HEK293 (cell line): ENCODE data around the gene LMNTD2.

ENCODE experiments used
- BCL11B ChIP-seq: fragments of 450-650 bp; formaldehyde crosslinking; IDR thresholded peaks from 2 replicates; pipeline ENCODE4 v1.5.1; 2016; ENCODE audit warnings: low read depth, missing biosample characterization, missing genetic modification characterization
- EGR2 ChIP-seq: fragments of 450-650 bp; formaldehyde crosslinking; IDR thresholded peaks from 2 replicates; pipeline ENCODE4 v1.5.1; 2016; ENCODE audit warnings: low read depth, missing biosample characterization, missing genetic modification characterization
- GFI1B ChIP-seq: fragments of 450-650 bp; formaldehyde crosslinking; IDR thresholded peaks from 2 replicates; pipeline ENCODE4 v1.5.1; 2016; ENCODE audit warnings: missing biosample characterization, missing genetic modification characterization
- HOXC10 ChIP-seq: sonication (generic); formaldehyde crosslinking; IDR thresholded peaks from 2 replicates; pipeline ENCODE4 v1.8.1; 2023; ENCODE audit warnings: mild to moderate bottlenecking, missing genetic modification reagents
- KLF7 ChIP-seq: fragments of 450-650 bp; formaldehyde crosslinking; IDR thresholded peaks from 2 replicates; pipeline ENCODE4 v1.5.1; 2016; ENCODE audit warnings: missing biosample characterization, missing genetic modification characterization, borderline replicate concordance
- ZBTB20 ChIP-seq: fragments of 450-650 bp; formaldehyde crosslinking; IDR thresholded peaks from 2 replicates; pipeline ENCODE4 v1.5.1; 2016; ENCODE audit warnings: missing biosample characterization, missing genetic modification characterization
- ZBTB7A ChIP-seq: fragments of 450-650 bp; formaldehyde crosslinking; IDR thresholded peaks from 2 replicates; pipeline ENCODE4 v1.5.1; 2016; ENCODE audit warnings: low read depth, missing biosample characterization, missing genetic modification characterization
- ZNF112 ChIP-seq: fragments of 450-650 bp; formaldehyde crosslinking; IDR thresholded peaks from 2 replicates; pipeline ENCODE4 v1.5.0; 2017; ENCODE audit warnings: missing biosample characterization, missing genetic modification characterization
- ZNF114 ChIP-seq: fragments of 450-650 bp; formaldehyde crosslinking; IDR thresholded peaks from 2 replicates; pipeline ENCODE4 v1.5.0; 2017; ENCODE audit warnings: missing biosample characterization, missing genetic modification characterization
- ZNF239 ChIP-seq: fragments of 450-650 bp; formaldehyde crosslinking; IDR thresholded peaks from 2 replicates; pipeline ENCODE4 v1.5.1; 2016; ENCODE audit warnings: missing biosample characterization, missing genetic modification characterization
- ZNF341 ChIP-seq: fragments of 450-650 bp; formaldehyde crosslinking; IDR thresholded peaks from 2 replicates; pipeline ENCODE4; 2016; ENCODE audit warnings: low read depth, missing biosample characterization, missing genetic modification characterization
- ZNF391 ChIP-seq: fragments of 450-650 bp; formaldehyde crosslinking; IDR thresholded peaks from 2 replicates; pipeline ENCODE4 v1.5.1; 2016; ENCODE audit warnings: low read depth, missing biosample characterization, missing genetic modification characterization, borderline replicate concordance
- ZNF544 ChIP-seq: fragments of 450-650 bp; formaldehyde crosslinking; IDR thresholded peaks from 2 replicates; pipeline ENCODE4 v1.5.0; 2017; ENCODE audit warnings: missing biosample characterization, missing genetic modification characterization
- ZNF548 ChIP-seq: fragments of 450-650 bp; formaldehyde crosslinking; IDR thresholded peaks from 2 replicates; pipeline ENCODE4 v1.5.1; 2016; ENCODE audit warnings: missing biosample characterization, missing genetic modification characterization
- ZNF549 ChIP-seq: fragments of 450-650 bp; IDR thresholded peaks from 2 replicates; pipeline ENCODE4 v1.5.1; 2018; ENCODE audit warnings: missing biosample characterization, missing genetic modification characterization, mild to moderate bottlenecking, inconsistent platforms, moderate library complexity
- ZNF707 ChIP-seq: fragments of 450-650 bp; formaldehyde crosslinking; IDR thresholded peaks from 2 replicates; pipeline ENCODE4 v1.5.1; 2016; ENCODE audit warnings: missing biosample characterization, missing genetic modification characterization
- ZNF777 ChIP-seq: fragments of 450-650 bp; formaldehyde crosslinking; IDR thresholded peaks from 2 replicates; pipeline ENCODE4 v1.5.1; 2017; ENCODE audit warnings: missing biosample characterization, missing genetic modification characterization, borderline replicate concordance
- TF ChIP-seq, protein P1 (sequence below): fragments of 450-650 bp; formaldehyde crosslinking; IDR thresholded peaks from 2 replicates; pipeline ENCODE4 v1.5.1; 2016; ENCODE audit warnings: missing biosample characterization, missing genetic modification characterization
- TF ChIP-seq, protein P2 (sequence below): fragments of 450-650 bp; formaldehyde crosslinking; IDR thresholded peaks from 2 replicates; pipeline ENCODE4 v1.5.1; 2016; ENCODE audit warnings: missing biosample characterization, missing genetic modification characterization, low read depth
- TF ChIP-seq, protein P3 (sequence below): fragments of 450-650 bp; formaldehyde crosslinking; IDR thresholded peaks from 2 replicates; pipeline ENCODE4 v1.5.1; 2017; ENCODE audit warnings: missing biosample characterization, mild to moderate bottlenecking, missing genetic modification characterization, moderate library complexity
- TF ChIP-seq, protein P4 (sequence below): fragments of 450-650 bp; formaldehyde crosslinking; IDR thresholded peaks from 2 replicates; pipeline ENCODE4 v1.5.0; 2017; ENCODE audit warnings: missing biosample characterization, missing genetic modification characterization, borderline replicate concordance
- TF ChIP-seq, protein P5 (sequence below): fragments of 450-650 bp; formaldehyde crosslinking; IDR thresholded peaks from 2 replicates; pipeline ENCODE4 v1.5.1; 2016; ENCODE audit warnings: missing biosample characterization, missing genetic modification characterization

The LMNTD2 gene

DNA sequence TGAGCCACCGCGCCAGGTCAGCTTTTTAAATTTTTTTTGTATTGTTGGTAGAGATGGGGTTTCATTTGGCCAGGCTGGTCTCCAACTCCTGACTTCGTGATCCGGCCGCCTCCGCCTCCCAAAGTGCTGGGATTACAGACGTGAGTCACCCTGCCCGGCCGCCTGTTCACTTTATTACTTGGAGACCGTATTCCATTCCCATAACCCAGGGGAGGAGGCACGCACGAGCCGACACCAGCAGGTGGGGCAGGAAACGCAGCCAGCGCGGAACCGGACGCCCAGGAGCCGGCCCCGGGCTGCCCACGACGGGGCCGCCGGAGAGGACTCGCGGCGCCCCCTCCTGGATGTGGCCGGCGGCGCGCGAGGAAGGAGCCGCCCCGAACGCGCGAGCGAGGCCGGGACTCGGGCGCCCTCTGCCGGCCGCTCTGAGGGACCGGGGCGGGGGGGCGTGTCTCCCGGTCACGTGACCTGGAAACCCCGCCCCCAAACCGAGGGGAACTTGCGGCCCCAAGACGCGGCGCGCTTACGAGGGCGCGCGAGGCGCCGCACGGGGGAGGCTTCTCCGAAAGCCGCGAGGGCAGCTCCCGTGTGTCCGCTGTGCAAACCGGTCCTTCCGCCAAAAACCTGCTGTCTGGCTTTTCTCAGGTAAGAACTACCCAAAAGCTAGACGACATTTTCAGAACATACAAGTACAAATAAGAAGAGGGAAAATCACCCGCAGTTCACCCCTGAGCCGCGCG, 41.9 kb downstream of the LMNTD2 start (continued):
- TF ChIP-seq, protein P1, sequence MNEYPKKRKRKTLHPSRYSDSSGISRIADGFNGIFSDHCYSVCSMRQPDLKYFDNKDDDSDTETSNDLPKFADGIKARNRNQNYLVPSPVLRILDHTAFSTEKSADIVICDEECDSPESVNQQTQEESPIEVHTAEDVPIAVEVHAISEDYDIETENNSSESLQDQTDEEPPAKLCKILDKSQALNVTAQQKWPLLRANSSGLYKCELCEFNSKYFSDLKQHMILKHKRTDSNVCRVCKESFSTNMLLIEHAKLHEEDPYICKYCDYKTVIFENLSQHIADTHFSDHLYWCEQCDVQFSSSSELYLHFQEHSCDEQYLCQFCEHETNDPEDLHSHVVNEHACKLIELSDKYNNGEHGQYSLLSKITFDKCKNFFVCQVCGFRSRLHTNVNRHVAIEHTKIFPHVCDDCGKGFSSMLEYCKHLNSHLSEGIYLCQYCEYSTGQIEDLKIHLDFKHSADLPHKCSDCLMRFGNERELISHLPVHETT (tag by site-specific recombination) = no peak
- TF ChIP-seq ZNF549 (tag by site-specific recombination) (no peak), ZNF707 (tag by site-specific recombination) (no peak), ZBTB7A (no peak), GFI1B (tag by site-specific recombination) (no peak), ZNF391 (tag by site-specific recombination) (0 out of 2 replicates have a peak, but pooled peaks have one; percentile 18), ZNF777 (tag by site-specific recombination) (no peak), BCL11B (tag by site-specific recombination) (no peak), KLF7 (tag by site-specific recombination) (no peak), ZNF544 (tag by site-specific recombination) (no peak), ZNF112 (tag by site-specific recombination) (no peak), ZNF114 (tag by site-specific recombination) (no peak), ZNF341 (tag by site-specific recombination) (peak; percentile 52; the same call in 1 of the 2 replicates), ZNF548 (tag by site-specific recombination) (no peak), ZNF239 (tag by site-specific recombination) (no peak), EGR2 (peak; percentile 36; the same call in 1 of the 2 replicates), HOXC10 (CRISPR knock-in tag) (no peak), ZBTB20 (tag by site-specific recombination) (peak; percentile 80)
- TF ChIP-seq, protein P2, sequence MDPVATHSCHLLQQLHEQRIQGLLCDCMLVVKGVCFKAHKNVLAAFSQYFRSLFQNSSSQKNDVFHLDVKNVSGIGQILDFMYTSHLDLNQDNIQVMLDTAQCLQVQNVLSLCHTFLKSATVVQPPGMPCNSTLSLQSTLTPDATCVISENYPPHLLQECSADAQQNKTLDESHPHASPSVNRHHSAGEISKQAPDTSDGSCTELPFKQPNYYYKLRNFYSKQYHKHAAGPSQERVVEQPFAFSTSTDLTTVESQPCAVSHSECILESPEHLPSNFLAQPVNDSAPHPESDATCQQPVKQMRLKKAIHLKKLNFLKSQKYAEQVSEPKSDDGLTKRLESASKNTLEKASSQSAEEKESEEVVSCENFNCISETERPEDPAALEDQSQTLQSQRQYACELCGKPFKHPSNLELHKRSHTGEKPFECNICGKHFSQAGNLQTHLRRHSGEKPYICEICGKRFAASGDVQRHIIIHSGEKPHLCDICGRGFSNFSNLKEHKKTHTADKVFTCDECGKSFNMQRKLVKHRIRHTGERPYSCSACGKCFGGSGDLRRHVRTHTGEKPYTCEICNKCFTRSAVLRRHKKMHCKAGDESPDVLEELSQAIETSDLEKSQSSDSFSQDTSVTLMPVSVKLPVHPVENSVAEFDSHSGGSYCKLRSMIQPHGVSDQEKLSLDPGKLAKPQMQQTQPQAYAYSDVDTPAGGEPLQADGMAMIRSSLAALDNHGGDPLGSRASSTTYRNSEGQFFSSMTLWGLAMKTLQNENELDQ (tag by site-specific recombination) = no peak
- TF ChIP-seq, protein P3, sequence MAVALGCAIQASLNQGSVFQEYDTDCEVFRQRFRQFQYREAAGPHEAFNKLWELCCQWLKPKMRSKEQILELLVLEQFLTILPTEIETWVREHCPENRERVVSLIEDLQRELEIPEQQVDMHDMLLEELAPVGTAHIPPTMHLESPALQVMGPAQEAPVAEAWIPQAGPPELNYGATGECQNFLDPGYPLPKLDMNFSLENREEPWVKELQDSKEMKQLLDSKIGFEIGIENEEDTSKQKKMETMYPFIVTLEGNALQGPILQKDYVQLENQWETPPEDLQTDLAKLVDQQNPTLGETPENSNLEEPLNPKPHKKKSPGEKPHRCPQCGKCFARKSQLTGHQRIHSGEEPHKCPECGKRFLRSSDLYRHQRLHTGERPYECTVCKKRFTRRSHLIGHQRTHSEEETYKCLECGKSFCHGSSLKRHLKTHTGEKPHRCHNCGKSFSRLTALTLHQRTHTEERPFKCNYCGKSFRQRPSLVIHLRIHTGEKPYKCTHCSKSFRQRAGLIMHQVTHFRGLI (tag by site-specific recombination) = no peak
- TF ChIP-seq, protein P4, sequence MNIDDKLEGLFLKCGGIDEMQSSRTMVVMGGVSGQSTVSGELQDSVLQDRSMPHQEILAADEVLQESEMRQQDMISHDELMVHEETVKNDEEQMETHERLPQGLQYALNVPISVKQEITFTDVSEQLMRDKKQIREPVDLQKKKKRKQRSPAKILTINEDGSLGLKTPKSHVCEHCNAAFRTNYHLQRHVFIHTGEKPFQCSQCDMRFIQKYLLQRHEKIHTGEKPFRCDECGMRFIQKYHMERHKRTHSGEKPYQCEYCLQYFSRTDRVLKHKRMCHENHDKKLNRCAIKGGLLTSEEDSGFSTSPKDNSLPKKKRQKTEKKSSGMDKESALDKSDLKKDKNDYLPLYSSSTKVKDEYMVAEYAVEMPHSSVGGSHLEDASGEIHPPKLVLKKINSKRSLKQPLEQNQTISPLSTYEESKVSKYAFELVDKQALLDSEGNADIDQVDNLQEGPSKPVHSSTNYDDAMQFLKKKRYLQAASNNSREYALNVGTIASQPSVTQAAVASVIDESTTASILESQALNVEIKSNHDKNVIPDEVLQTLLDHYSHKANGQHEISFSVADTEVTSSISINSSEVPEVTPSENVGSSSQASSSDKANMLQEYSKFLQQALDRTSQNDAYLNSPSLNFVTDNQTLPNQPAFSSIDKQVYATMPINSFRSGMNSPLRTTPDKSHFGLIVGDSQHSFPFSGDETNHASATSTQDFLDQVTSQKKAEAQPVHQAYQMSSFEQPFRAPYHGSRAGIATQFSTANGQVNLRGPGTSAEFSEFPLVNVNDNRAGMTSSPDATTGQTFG = no peak
- TF ChIP-seq, protein P5, sequence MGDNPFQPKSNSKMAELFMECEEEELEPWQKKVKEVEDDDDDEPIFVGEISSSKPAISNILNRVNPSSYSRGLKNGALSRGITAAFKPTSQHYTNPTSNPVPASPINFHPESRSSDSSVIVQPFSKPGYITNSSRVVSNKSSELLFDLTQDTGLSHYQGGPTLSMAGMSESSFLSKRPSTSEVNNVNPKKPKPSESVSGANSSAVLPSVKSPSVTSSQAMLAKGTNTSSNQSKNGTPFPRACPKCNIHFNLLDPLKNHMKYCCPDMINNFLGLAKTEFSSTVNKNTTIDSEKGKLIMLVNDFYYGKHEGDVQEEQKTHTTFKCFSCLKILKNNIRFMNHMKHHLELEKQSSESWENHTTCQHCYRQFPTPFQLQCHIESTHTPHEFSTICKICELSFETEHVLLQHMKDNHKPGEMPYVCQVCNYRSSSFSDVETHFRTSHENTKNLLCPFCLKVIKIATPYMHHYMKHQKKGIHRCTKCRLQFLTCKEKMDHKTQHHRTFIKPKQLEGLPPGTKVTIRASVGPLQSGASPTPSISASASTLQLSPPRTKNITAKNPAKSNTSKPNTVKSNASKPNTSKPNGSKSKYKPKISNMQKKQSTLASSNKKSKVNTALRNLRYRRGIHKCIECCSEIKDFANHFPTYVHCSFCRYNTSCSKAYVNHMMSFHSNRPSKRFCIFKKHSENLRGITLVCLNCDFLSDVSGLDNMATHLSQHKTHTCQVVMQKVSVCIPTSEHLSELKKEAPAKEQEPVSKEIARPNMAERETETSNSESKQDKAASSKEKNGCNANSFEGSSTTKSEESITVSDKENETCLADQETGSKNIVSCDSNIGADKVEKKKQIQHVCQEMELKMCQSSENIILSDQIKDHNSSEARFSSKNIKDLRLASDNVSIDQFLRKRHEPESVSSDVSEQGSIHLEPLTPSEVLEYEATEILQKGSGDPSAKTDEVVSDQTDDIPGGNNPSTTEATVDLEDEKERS (tag by site-specific recombination) = no peak
